GM12801 (cell line): Measurements from ENCODE around the gene BNIP5.

ENCODE experiments used
- TF ChIP-seq, protein P1 (sequence below): IDR thresholded peaks from one replicate; pipeline ENCODE4 v1.5.1; 2011; ENCODE audit warnings: control low read depth; ENCODE audit not compliant: insufficient read length; ENCODE audit errors: extremely low read depth

Gene BNIP5

GRCh38 chr6:36266913-36267644, 69.6 kb downstream of the BNIP5 start:
- TF ChIP-seq, protein P1, sequence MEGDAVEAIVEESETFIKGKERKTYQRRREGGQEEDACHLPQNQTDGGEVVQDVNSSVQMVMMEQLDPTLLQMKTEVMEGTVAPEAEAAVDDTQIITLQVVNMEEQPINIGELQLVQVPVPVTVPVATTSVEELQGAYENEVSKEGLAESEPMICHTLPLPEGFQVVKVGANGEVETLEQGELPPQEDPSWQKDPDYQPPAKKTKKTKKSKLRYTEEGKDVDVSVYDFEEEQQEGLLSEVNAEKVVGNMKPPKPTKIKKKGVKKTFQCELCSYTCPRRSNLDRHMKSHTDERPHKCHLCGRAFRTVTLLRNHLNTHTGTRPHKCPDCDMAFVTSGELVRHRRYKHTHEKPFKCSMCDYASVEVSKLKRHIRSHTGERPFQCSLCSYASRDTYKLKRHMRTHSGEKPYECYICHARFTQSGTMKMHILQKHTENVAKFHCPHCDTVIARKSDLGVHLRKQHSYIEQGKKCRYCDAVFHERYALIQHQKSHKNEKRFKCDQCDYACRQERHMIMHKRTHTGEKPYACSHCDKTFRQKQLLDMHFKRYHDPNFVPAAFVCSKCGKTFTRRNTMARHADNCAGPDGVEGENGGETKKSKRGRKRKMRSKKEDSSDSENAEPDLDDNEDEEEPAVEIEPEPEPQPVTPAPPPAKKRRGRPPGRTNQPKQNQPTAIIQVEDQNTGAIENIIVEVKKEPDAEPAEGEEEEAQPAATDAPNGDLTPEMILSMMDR: no peak
